Measurements from ENCODE around the gene COG1. TPM values are rescaled to one million over a fixed set of nuclear protein-coding genes. Genes with fewer than 3 reads are reported as not detected.

Gene COG1
- total and polyA plus RNA-seq, 4 donors, result 7.9 to 43.4 (median 29.3) TPM

DNA sequence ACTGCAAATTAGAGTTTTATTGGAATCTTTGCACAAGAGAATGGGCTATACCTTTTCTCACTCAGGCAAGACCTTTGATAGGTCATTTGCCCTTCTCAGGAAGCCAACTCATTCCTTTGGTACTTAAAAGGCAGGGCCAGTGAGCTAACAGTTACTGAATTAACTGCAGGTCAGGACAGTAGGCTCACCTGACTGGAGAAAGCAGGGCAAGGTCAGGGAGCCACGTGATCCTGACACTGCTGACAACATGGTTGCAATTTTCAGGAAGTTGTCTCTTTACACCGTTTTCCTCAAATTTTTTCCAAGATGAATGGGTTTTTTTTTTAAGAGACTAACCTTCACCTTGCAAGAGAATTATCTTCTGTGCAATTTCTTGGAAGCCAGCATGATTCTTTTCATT lies 47.7 kb downstream of the COG1 start:
- no peaks in the 10 kb centered on the region for H3K27me3 ChIP-seq (ENCODE audit: control insufficient read depth in 1 of 2, insufficient read depth in 2 of 2, low read length in 1 of 2)
- no peak overlapping the region for H3K27ac ChIP-seq (ENCODE audit: low read depth in 1 of 2, low read length in 2 of 2)
- no peak overlapping the region for H3K4me3 ChIP-seq (ENCODE audit: low read length in 2 of 2)
- DNase-seq (no peak), ATAC-seq (ENCODE audit: low FRiP score) (no peak)
- no peaks in the 10 kb centered on the region for H3K9me3 ChIP-seq (ENCODE audit: control insufficient read depth, low read length)
- intact Hi-C loops (cut with DNase I), result no loop called here
- peaks cover 0 to 2% of the 10 kb centered on the region in 2 donors for H3K4me1 ChIP-seq (ENCODE audit: control insufficient read depth in 1 of 2, insufficient read depth in 2 of 2, low read length in 2 of 2)
- peaks cover 0 to 3% of the 10 kb centered on the region in 2 donors for H3K36me3 ChIP-seq (ENCODE audit: control insufficient read depth in 1 of 2, insufficient read depth in 2 of 2, low read length in 1 of 2)
- 78 to 79% methylated on average over 2 of the region's 2 CpGs for WGBS, 2 donors

DNA sequence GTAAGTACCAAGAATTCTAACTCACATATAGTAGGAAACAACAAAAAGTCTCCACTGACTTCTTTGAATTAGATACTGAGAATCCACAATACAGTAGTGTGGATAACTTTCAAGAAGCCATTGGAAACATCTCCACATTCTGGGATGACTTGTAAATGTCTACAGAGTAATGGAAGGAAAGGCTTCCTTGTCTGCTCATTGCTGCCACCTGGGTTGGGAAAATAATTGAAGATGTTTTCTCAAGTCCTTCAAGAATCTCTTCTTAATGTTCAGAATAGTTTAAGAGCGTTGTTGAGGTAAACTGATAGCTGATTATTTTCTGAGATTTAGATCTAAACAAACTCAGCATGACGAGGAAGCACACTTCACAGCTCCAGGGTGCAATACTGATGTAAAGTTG lies 54.9 kb downstream of the COG1 start:
- no peak overlapping the region for H3K4me3 ChIP-seq (ENCODE audit: low read length in 2 of 2)
- WGBS, 2 donors, result 79 to 93% methylated on average over 2 of the region's 2 CpGs
- intact Hi-C loops (cut with DNase I), result no loop called here
- H3K36me3 ChIP-seq (ENCODE audit: control insufficient read depth in 1 of 2, insufficient read depth in 2 of 2, low read length in 1 of 2), result no peaks in the 10 kb centered on the region
- H3K27ac ChIP-seq (ENCODE audit: low read depth in 1 of 2, low read length in 2 of 2), result no peak overlapping the region
- no peaks in the 10 kb centered on the region for H3K27me3 ChIP-seq (ENCODE audit: control insufficient read depth in 1 of 2, insufficient read depth in 2 of 2, low read length in 1 of 2)
- no peaks in the 10 kb centered on the region for H3K9me3 ChIP-seq (ENCODE audit: control insufficient read depth, low read length)
- DNase-seq (no peak), ATAC-seq (ENCODE audit: low FRiP score) (no peak)
- H3K4me1 ChIP-seq (ENCODE audit: control insufficient read depth in 1 of 2, insufficient read depth in 2 of 2, low read length in 2 of 2), result no peaks in the 10 kb centered on the region

- Histone ChIP-seq H3K27me3 (ENCODE audit: control insufficient read depth in 1 of 2, insufficient read depth in 2 of 2, low read length in 1 of 2) (no peaks in the 10 kb centered on the region), H3K9me3 (ENCODE audit: control insufficient read depth, low read length) (no peaks in the 10 kb centered on the region), H3K4me1 (ENCODE audit: control insufficient read depth in 1 of 2, insufficient read depth in 2 of 2, low read length in 2 of 2) (no peaks in the 10 kb centered on the region), H3K36me3 (ENCODE audit: control insufficient read depth in 1 of 2, insufficient read depth in 2 of 2, low read length in 1 of 2) (no peaks in the 10 kb centered on the region), H3K27ac (ENCODE audit: low read depth in 1 of 2, low read length in 2 of 2) (no peak overlapping the region), H3K4me3 (ENCODE audit: low read length in 2 of 2) (no peak overlapping the region)
- no peak for ATAC-seq (ENCODE audit: low FRiP score)
- intact Hi-C loops (cut with DNase I), result no loop called here
- no peak for DNase-seq
- WGBS, 2 donors, result 84 to 88% methylated on average over 10 of the region's 10 CpGs
Observed at GRCh38 chr17:73248532-73248931, 55.7 kb downstream of the COG1 start.

GRCh38 chr17:73249700-73250099 lies 56.8 kb downstream of the COG1 start:
- H3K27ac ChIP-seq (ENCODE audit: low read depth in 1 of 2, low read length in 2 of 2), result no peak overlapping the region
- H3K9me3 ChIP-seq (ENCODE audit: control insufficient read depth, low read length), result no peaks in the 10 kb centered on the region
- H3K27me3 ChIP-seq (ENCODE audit: control insufficient read depth in 1 of 2, insufficient read depth in 2 of 2, low read length in 1 of 2), result no peaks in the 10 kb centered on the region
- no peaks in the 10 kb centered on the region for H3K4me1 ChIP-seq (ENCODE audit: control insufficient read depth in 1 of 2, insufficient read depth in 2 of 2, low read length in 2 of 2)
- no peak for ATAC-seq (ENCODE audit: low FRiP score)
- no peak overlapping the region for H3K4me3 ChIP-seq (ENCODE audit: low read length in 2 of 2)
- WGBS, 2 donors, result 80 to 82% methylated on average over 8 of the region's 8 CpGs
- no peaks in the 10 kb centered on the region for H3K36me3 ChIP-seq (ENCODE audit: control insufficient read depth in 1 of 2, insufficient read depth in 2 of 2, low read length in 1 of 2)
- DNase-seq, result no peak
- intact Hi-C loops (cut with DNase I), result loop anchor here in 1 of 2 donors (10.0 kb wide), 1 partner anchor 55 kb away; no protein-coding TSS in a partner anchor

DNA sequence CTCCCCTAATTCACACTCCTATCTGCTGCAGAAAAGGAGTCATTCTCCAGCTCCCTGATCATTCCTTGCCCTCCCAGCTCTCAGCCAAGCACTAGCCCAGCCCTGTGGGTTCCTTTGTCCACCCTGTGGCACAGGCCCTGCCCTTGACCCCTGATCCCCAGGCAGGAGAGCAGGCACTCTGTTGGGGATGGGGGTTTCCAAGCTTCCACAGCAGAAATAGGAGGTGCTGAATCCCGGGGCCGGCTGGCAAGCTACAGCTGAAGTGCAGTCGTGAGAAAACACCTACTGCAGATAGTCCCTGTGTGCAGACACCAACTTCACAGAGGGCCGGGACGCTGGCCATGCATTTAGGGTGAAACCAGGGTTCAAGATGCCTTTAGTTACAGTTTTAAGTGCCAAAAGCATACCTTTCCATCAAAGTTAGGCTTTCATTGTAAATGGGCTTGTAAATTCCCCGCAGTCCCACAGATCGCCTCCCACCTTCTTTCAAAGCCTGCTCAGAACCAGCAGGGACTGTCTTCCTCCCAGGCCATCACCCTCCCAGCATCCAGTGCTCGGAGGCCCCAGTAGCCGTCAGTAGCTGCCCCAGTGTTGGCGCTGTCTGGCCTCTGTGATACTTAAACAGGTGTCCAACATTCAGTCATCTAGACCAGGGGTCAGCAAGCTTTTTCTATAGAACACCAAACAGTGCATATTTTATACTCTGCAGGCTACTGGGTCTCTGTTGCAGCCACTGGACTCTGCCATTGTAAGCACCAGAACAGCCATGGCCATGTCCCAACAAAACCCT lies 58.2 kb downstream of the COG1 start:
- no peak for ATAC-seq (ENCODE audit: low FRiP score)
- Histone ChIP-seq H3K4me3 (ENCODE audit: low read length in 2 of 2) (no peak overlapping the region), H3K36me3 (ENCODE audit: control insufficient read depth in 1 of 2, insufficient read depth in 2 of 2, low read length in 1 of 2) (no peaks in the 10 kb centered on the region), H3K4me1 (ENCODE audit: control insufficient read depth in 1 of 2, insufficient read depth in 2 of 2, low read length in 2 of 2) (no peaks in the 10 kb centered on the region), H3K27me3 (ENCODE audit: control insufficient read depth in 1 of 2, insufficient read depth in 2 of 2, low read length in 1 of 2) (no peaks in the 10 kb centered on the region), H3K27ac (ENCODE audit: low read depth in 1 of 2, low read length in 2 of 2) (no peak overlapping the region), H3K9me3 (ENCODE audit: control insufficient read depth, low read length) (no peaks in the 10 kb centered on the region)
- intact Hi-C loops (cut with DNase I), result loop anchor here in 1 of 2 donors (10.0 kb wide), 1 partner anchor 54 kb away; no protein-coding TSS in a partner anchor
- 70 to 73% methylated on average over 10 of the region's 10 CpGs for WGBS, 2 donors
- no peak for DNase-seq

DNA sequence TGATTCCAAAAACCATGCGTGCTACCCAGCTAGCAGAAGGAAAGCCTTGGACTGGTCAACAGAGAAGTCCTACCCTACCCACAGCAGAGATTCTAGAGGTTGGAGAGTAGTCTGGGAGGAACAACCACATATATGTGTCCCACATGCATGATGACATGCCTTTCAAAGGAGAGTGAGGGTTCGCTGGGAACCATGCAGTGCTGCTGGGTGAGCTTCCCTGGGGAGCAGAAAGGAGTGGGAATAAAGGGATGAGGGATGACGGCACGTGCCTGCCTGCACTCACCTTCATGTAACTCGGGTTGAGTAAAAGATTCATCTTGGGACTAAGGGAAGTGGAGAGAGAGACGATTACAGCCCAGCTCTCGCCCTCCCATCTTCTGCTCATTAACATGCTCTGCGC lies 59.0 kb downstream of the COG1 start:
- WGBS, 2 donors, result 72 to 82% methylated on average over 8 of the region's 8 CpGs
- intact Hi-C loops (cut with DNase I), result loop anchor here in 1 of 2 donors (10.0 kb wide), 1 partner anchor 53 kb away; no protein-coding TSS in a partner anchor
- DNase-seq (no peak), ATAC-seq (ENCODE audit: low FRiP score) (no peak)
- no peaks in the 10 kb centered on the region for H3K4me1 ChIP-seq (ENCODE audit: control insufficient read depth in 1 of 2, insufficient read depth in 2 of 2, low read length in 2 of 2)
- no peaks in the 10 kb centered on the region for H3K36me3 ChIP-seq (ENCODE audit: control insufficient read depth in 1 of 2, insufficient read depth in 2 of 2, low read length in 1 of 2)
- no peak overlapping the region for H3K27ac ChIP-seq (ENCODE audit: low read depth in 1 of 2, low read length in 2 of 2)
- H3K4me3 ChIP-seq (ENCODE audit: low read length in 2 of 2), result no peak overlapping the region
- no peaks in the 10 kb centered on the region for H3K9me3 ChIP-seq (ENCODE audit: control insufficient read depth, low read length)
- no peaks in the 10 kb centered on the region for H3K27me3 ChIP-seq (ENCODE audit: control insufficient read depth in 1 of 2, insufficient read depth in 2 of 2, low read length in 1 of 2)

- Histone ChIP-seq H3K9me3 (ENCODE audit: control insufficient read depth, low read length) (no peaks in the 10 kb centered on the region), H3K36me3 (ENCODE audit: control insufficient read depth in 1 of 2, insufficient read depth in 2 of 2, low read length in 1 of 2) (no peaks in the 10 kb centered on the region), H3K27me3 (ENCODE audit: control insufficient read depth in 1 of 2, insufficient read depth in 2 of 2, low read length in 1 of 2) (no peaks in the 10 kb centered on the region), H3K4me3 (ENCODE audit: low read length in 2 of 2) (no peak overlapping the region), H3K27ac (ENCODE audit: low read depth in 1 of 2, low read length in 2 of 2) (no peak overlapping the region), H3K4me1 (ENCODE audit: control insufficient read depth in 1 of 2, insufficient read depth in 2 of 2, low read length in 2 of 2) (no peaks in the 10 kb centered on the region)
- intact Hi-C loops (cut with DNase I), result loop anchor here (1.0 to 10.0 kb wide), 3 partner anchors 49 to 115 kb away; no protein-coding TSS in a partner anchor
- DNase-seq (peak in 1 of 2 donors; percentile 86), ATAC-seq (ENCODE audit: low FRiP score) (peak; percentile 76)
- 4 to 5% methylated on average over 8 of the region's 8 CpGs for WGBS, 2 donors
Observed at GRCh38 chr17:73255671-73256181, 62.9 kb downstream of the COG1 start.

GRCh38 chr17:73256220-73256619 lies 63.4 kb downstream of the COG1 start:
- ATAC-seq (ENCODE audit: low FRiP score) (no peak), DNase-seq (no peak)
- intact Hi-C loops (cut with DNase I), result loop anchor here in 1 of 2 donors (10.0 kb wide), 1 partner anchor 49 kb away; no protein-coding TSS in a partner anchor
- Histone ChIP-seq H3K9me3 (ENCODE audit: control insufficient read depth, low read length) (no peaks in the 10 kb centered on the region), H3K4me3 (ENCODE audit: low read length in 2 of 2) (no peak overlapping the region), H3K27ac (ENCODE audit: low read depth in 1 of 2, low read length in 2 of 2) (no peak overlapping the region), H3K4me1 (ENCODE audit: control insufficient read depth in 1 of 2, insufficient read depth in 2 of 2, low read length in 2 of 2) (no peaks in the 10 kb centered on the region), H3K27me3 (ENCODE audit: control insufficient read depth in 1 of 2, insufficient read depth in 2 of 2, low read length in 1 of 2) (no peaks in the 10 kb centered on the region), H3K36me3 (ENCODE audit: control insufficient read depth in 1 of 2, insufficient read depth in 2 of 2, low read length in 1 of 2) (no peaks in the 10 kb centered on the region)
- 94 to 96% methylated on average over 3 of the region's 3 CpGs for WGBS, 2 donors

DNA sequence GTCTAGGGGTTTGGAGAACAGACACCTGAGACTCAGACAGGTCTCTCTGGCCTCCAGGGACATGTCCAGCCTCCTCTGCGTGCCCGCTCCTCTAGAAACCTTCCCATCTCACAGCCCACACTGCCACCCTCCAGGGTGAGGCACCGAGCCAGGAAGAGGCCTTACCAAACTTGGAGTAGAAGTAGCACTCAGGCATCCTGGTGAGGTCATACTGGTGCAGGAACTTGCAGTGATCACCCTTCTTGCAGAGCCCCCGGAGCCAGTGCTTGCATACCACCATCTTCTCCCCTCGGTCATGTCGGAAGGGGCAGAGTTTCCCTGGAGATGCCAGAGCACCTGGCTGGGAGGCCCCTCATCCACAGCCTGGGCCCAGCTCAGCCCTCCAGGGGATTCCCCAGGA lies 64.7 kb downstream of the COG1 start:
- intact Hi-C loops (cut with DNase I), result loop anchor here in 1 of 2 donors (10.0 kb wide), 1 partner anchor 47 kb away; no protein-coding TSS in a partner anchor
- DNase-seq, result peak in 1 of 2 donors; percentile 76
- 68 to 73% methylated on average over 6 of the region's 6 CpGs for WGBS, 2 donors

More for the DNA sequence above, 64.7 kb downstream of the COG1 start:
- Histone ChIP-seq H3K27ac (ENCODE audit: low read depth in 1 of 2, low read length in 2 of 2) (no peak overlapping the region), H3K9me3 (ENCODE audit: control insufficient read depth, low read length) (no peaks in the 10 kb centered on the region), H3K36me3 (ENCODE audit: control insufficient read depth in 1 of 2, insufficient read depth in 2 of 2, low read length in 1 of 2) (no peaks in the 10 kb centered on the region), H3K4me1 (ENCODE audit: control insufficient read depth in 1 of 2, insufficient read depth in 2 of 2, low read length in 2 of 2) (no peaks in the 10 kb centered on the region), H3K4me3 (ENCODE audit: low read length in 2 of 2) (no peak overlapping the region), H3K27me3 (ENCODE audit: control insufficient read depth in 1 of 2, insufficient read depth in 2 of 2, low read length in 1 of 2) (no peaks in the 10 kb centered on the region)
- ATAC-seq (ENCODE audit: low FRiP score), result no peak
